T-cell (primary cell): ENCODE results near the gene LYPD6. TPM values are rescaled to one million over a fixed set of nuclear protein-coding genes. Genes with fewer than 3 reads are reported as not detected.

Experiments
- ATAC-seq, 4 experiments: fragments of 200-7000 bp in 3 of 4; fragments of 150-1000 bp in 1 of 4; cut with Tn5 transposase; replicated peaks in 1 of 4; 1 replicate in 3 of 4; 2 replicates in 1 of 4; pipeline ENCODE4 v1.10.0; 2021; ENCODE audit warnings: moderate library complexity in 3 of 4, mild to moderate bottlenecking in 2 of 4, moderate number of reproducible peaks in 1 of 4
- CTCF ChIA-PET, 2 donors: fragments of 300-600 bp; sonication (Branson Sonifier 250); formaldehyde crosslinking; loops; one replicate each; lab custom pipeline; 2022; ENCODE audit warnings: antibody characterized with exemption in 2 of 2; lab: Charles Lee
- POLR2A ChIA-PET, 2 donors: fragments of 300-600 bp; sonication (Branson Sonifier 250); formaldehyde crosslinking; loops; one replicate each; lab custom pipeline; 2022; ENCODE audit warnings: antibody characterized with exemption in 2 of 2; lab: Charles Lee
- DNase-seq, 35 experiments: peaks; one replicate each; pipeline versions ENCODE4 v3.0.0 to v3.0.0-alpha.2; 2013 to 2023
- H3K27ac ChIP-seq: one replicate; pipeline ENCODE4 v1.5.1; 2013; ENCODE audit warnings: low read length
- H3K27me3 ChIP-seq, 2 experiments: replicated peaks in 1 of 2; 1 replicate in 1 of 2; 2 replicates in 1 of 2; pipeline versions ENCODE4 v1.6.1 to v1.7.0; 2013; ENCODE audit warnings: low read length in 1 of 2, mixed read lengths in 1 of 2; ENCODE audit not compliant: control insufficient read depth in 2 of 2, insufficient read depth in 2 of 2; ENCODE audit errors: extremely low read depth in 1 of 2
- H3K36me3 ChIP-seq, 2 donors: 1 replicate in 1 of 2; 2 replicates in 1 of 2; pipeline versions ENCODE4 v1.6.1 to v1.7.0; 2013; ENCODE audit warnings: low read length in 1 of 2; ENCODE audit not compliant: control insufficient read depth in 2 of 2, insufficient read depth in 1 of 2; ENCODE audit errors: extremely low read depth in 1 of 2
- H3K4me1 ChIP-seq, 2 experiments: 1 replicate in 1 of 2; 2 replicates in 1 of 2; pipeline versions ENCODE4 v1.6.1 to v1.7.0; 2013; ENCODE audit warnings: low read length in 2 of 2, mixed read lengths in 1 of 2; ENCODE audit not compliant: insufficient read depth in 2 of 2, control insufficient read depth in 1 of 2; ENCODE audit errors: extremely low read depth in 1 of 2
- H3K4me3 ChIP-seq, 2 donors: 1 replicate in 1 of 2; 2 replicates in 1 of 2; pipeline versions ENCODE4 v1.5.1 to v1.7.0; 2013; ENCODE audit warnings: mild to moderate bottlenecking in 2 of 2, low read length in 1 of 2, moderate library complexity in 1 of 2; ENCODE audit not compliant: control insufficient read depth in 1 of 2; ENCODE audit errors: extremely low read depth in 1 of 2
- H3K9me3 ChIP-seq: 2 replicates; pipeline ENCODE4 v1.7.0; 2013
- H3K27ac Mint-ChIP-seq, 2 donors: one replicate each; pipeline ENCODE4 v1.8.0; 2020 to 2021; ENCODE audit warnings: mild to moderate bottlenecking in 2 of 2, mixed read lengths in 2 of 2
- H3K27me3 Mint-ChIP-seq, 2 donors: one replicate each; pipeline ENCODE4 v1.8.0; 2021 to 2022; ENCODE audit warnings: mixed read lengths in 2 of 2
- H3K36me3 Mint-ChIP-seq: one replicate; pipeline ENCODE4 v1.8.0; 2021; ENCODE audit warnings: mixed read lengths
- H3K4me1 Mint-ChIP-seq, 3 donors: one replicate each; pipeline ENCODE4 v1.8.0; 2020 to 2022; ENCODE audit warnings: mixed read lengths in 3 of 3, mild to moderate bottlenecking in 1 of 3
- H3K4me3 Mint-ChIP-seq, 3 donors: one replicate each; pipeline ENCODE4 v1.8.0; 2020 to 2022; ENCODE audit warnings: mild to moderate bottlenecking in 3 of 3, mixed read lengths in 3 of 3, moderate library complexity in 3 of 3
- H3K9me3 Mint-ChIP-seq, 3 donors: one replicate each; pipeline ENCODE4 v1.8.0; 2020 to 2022; ENCODE audit warnings: mixed read lengths in 3 of 3
- WGBS: methylation state at CpG from one replicate; pipeline ENCODE4 v1.1.5; 2013; ENCODE audit warnings: missing lambda C conversion rate; ENCODE audit not compliant: insufficient coverage; 5-methylcytosine and 5-hydroxymethylcytosine counted together
- total RNA-seq, 35 experiments: library from RNA in 6 of 35; stranded (reverse) in 6 of 35; fragments of 120-200 nt in 1 of 35; gene quantifications; one replicate each; pipeline versions ENCODE4 v1.2.1 to v1.2.4 and lab custom pipeline; 2013 to 2026

LYPD6 gene
- total RNA-seq, 5 donors from 2014 or later (not counting 1 experiment from before 2014, with no cell fraction given) = not detected

- H3K27me3 ChIP-seq = no peaks in the 10 kb centered on the region
- no peak overlapping the region for H3K4me3 ChIP-seq
- ChIA-PET CTCF (no interaction called here), POLR2A (no interaction called here)
- H3K4me1 ChIP-seq = no peaks in the 10 kb centered on the region
- H3K9me3 ChIP-seq = no peaks in the 10 kb centered on the region
- H3K36me3 Mint-ChIP-seq = no peaks in the 10 kb centered on the region
- H3K36me3 ChIP-seq = no peaks in the 10 kb centered on the region
- H3K4me1 Mint-ChIP-seq = no peaks in the 10 kb centered on the region
- WGBS = 100% methylated on average over 1 of the region's 2 CpGs
- ATAC-seq = no peak
- no peak overlapping the region for H3K27ac ChIP-seq
- H3K9me3 Mint-ChIP-seq = peaks cover 0 to 13% (median 0%) of the 10 kb centered on the region in 3 donors
- H3K4me3 Mint-ChIP-seq = no peak overlapping the region
- peaks cover 27 to 28% of the 10 kb centered on the region in 2 donors for H3K27me3 Mint-ChIP-seq
- H3K27ac Mint-ChIP-seq = no peak overlapping the region
- no peak for DNase-seq
These were observed 177.6 kb downstream of the LYPD6 start for GRCh38 chr2:149507974-149508373.

DNA sequence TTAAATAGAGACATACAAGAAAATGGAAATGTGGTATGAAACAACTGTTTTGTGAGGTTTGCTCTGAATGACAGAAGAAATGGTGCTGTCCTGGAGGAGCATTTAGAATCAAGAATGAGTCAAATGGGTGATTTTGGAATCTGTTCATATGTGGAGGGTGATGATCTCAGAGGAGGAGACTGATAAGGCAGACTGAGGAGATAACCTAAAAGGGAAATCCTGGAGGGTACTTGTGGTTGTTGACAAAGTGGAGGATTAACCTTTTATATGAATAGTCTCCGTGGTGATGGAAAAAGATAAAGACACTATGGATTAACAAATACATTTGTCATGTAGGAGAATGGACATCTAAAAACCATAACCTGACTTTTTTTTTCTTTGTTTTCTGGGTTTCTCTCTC is 183.1 kb downstream of the LYPD6 start:
- no peak for ATAC-seq
- Histone ChIP-seq H3K36me3 (no peaks in the 10 kb centered on the region), H3K9me3 (no peaks in the 10 kb centered on the region), H3K27ac (no peak overlapping the region), H3K4me1 (no peaks in the 10 kb centered on the region), H3K27me3 (no peaks in the 10 kb centered on the region), H3K4me3 (no peak overlapping the region)
- DNase-seq = no peak
- H3K9me3 Mint-ChIP-seq = peaks cover 0 to 8% (median 0%) of the 10 kb centered on the region in 3 donors
- no peak overlapping the region for H3K4me3 Mint-ChIP-seq
- H3K4me1 Mint-ChIP-seq = no peaks in the 10 kb centered on the region
- no CpG with 5 or more reads among the region's 1 CpG for WGBS
- no peaks in the 10 kb centered on the region for H3K36me3 Mint-ChIP-seq
- H3K27ac Mint-ChIP-seq = no peak overlapping the region
- POLR2A ChIA-PET = no interaction called here
- CTCF ChIA-PET = no interaction called here
- peaks cover 10 to 16% of the 10 kb centered on the region in 2 donors for H3K27me3 Mint-ChIP-seq
